Measurements from ENCODE around the gene RFNG.

The RFNG gene

GRCh38 chr17:81999976-82000802, 51.4 kb downstream of the RFNG start:
- no peak for DNase-seq (ENCODE audit: low read depth)

DNA sequence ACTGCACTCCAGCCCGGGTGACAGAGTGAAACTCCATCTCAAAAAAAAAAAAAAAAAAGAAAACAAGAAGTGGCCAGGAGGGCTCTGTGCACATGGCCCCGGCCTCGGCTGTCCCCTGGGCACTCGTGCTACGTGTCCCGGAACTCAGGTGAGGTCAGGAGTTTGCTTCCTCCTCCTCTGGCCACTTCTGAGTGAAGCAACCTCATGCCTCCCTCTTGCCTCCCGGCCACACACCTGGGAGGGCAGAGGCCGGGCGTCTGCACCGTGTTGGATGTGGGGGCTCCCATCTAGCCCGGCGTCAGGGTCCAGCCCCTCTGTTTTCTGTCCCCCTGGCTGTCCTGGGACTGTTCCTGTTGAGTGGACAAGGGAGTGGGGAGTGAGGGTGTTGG, 52.0 kb downstream of the RFNG start:
- DNase-seq (ENCODE audit: low read depth): no peak

DNA sequence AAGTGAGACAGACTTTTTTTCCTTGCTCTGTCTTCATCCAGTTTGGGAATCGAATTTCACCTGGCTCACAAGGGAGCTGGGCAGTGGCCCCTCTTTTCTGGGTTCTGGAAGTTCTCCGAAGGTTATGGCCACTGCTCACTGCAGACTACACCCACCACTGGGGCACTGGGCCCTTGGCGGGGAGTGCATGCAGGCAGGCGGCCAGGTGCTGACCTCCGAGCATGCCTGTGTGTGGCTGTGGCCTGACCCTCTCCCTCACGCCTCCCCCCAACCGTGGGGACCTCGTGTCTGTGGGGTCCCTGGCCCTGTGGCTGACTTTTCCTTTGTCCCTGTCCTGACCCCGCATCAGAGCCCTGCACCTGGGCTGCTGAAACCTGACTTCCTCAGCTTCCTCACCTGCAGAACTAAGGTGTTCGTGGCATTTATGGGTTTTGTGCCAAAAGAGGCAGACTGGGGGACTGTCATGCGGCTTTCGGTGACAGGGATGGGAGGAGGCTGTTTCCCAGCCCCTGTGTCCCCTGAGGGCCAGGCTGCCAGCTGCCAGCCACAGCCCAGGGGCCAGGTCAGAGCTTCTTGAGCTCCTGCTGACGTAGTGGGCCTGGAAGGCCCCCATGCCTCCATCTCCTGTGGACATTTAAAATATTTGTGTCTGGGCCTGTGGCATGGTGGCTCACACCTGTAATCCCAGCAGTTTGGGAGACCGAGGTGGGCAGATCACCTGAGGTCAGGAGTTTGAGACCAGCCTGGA, 52.7 kb downstream of the RFNG start:
- DNase-seq (ENCODE audit: low read depth): no peak

- DNase-seq (ENCODE audit: low read depth): no peak
These were observed 53.4 kb downstream of the RFNG start for GRCh38 chr17:81998212-81998611.

Data from stimulated activated CD8-positive, alpha-beta memory T cell treated with anti-CD3 and anti-CD28 coated beads, Interleukin-15, amount 100 ng/mL, for 24 hours (primary cell).